ENCODE data around the gene OSTM1. TPM values are rescaled to one million over a fixed set of nuclear protein-coding genes. Genes with fewer than 3 reads are reported as not detected.

The OSTM1 gene, protein sequence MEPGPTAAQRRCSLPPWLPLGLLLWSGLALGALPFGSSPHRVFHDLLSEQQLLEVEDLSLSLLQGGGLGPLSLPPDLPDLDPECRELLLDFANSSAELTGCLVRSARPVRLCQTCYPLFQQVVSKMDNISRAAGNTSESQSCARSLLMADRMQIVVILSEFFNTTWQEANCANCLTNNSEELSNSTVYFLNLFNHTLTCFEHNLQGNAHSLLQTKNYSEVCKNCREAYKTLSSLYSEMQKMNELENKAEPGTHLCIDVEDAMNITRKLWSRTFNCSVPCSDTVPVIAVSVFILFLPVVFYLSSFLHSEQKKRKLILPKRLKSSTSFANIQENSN
- 42.5 and 53.4 TPM in 2 replicates for total RNA-seq (2014; rRNA removed; shearing (Covaris generic))
- polyA plus RNA-seq (2015; cell fraction: cytosol; rRNA removed) = 32.6 and 44.4 TPM in 2 replicates
- polyA plus RNA-seq (2015; cell fraction: nucleus; rRNA removed) = 27.8 and 28.2 TPM in 2 replicates

DNA sequence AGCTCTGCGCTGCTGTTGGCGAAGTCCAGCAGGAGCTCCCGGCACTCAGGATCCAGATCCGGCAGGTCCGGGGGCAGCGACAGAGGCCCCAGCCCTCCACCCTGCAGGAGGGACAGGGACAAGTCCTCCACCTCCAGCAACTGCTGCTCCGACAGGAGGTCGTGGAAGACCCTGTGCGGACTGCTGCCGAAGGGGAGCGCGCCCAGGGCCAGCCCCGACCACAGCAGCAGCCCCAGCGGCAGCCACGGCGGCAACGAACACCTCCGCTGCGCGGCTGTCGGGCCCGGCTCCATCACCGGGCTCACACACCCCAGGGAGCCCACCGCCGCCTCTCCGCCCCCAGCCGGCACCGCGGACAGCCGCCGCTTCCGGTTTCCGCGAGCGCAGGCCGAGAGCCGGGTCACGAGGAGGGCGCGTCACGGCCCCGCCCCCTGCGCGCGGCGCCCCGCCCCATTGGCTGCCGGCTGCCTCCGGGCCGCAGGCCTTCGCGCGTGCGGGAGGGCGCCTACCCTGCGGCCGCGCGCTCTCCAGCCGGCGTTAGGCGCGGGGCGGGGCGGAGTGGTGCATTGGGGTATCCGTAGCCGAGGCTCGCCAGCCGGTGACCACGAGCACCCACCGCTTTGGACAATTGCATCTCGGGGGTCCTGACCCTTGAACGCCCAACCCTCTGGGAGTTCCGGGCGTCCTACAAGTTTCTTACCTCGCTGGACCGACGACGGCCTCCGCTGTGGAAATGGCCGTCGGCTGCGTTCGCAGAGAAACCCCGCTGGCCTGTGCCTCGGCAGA is at the start of gene OSTM1:
Gene OSTM1, minus strand, starts transcription at position 383 of the 786 bp plus-strand sequence. Its CDS starts 90 bp downstream, at position 293.
- DNase-seq (ENCODE audit: low read depth) = peak; percentile 81

DNA sequence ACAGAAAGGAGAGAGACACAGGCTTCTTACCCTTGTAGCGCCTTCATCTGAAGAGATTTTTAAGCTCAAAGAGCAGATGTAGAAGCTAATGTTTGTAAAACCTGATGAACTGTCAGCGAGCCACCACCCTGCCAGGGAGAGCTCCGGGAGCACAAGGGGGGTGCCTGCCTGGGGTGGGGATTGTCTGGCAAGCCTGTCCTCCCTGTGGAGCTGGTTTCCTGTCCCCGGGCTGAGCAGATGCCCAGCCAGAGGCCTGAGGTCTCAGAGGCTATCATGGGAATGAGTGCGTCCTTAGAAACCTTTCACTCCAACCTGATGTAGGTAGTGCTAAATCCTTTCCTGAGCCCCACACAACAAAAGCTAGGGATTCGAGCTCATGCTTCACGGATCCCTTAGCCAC is 49.4 kb upstream of the OSTM1 start:
- no peak for DNase-seq (ENCODE audit: low read depth)

DNA sequence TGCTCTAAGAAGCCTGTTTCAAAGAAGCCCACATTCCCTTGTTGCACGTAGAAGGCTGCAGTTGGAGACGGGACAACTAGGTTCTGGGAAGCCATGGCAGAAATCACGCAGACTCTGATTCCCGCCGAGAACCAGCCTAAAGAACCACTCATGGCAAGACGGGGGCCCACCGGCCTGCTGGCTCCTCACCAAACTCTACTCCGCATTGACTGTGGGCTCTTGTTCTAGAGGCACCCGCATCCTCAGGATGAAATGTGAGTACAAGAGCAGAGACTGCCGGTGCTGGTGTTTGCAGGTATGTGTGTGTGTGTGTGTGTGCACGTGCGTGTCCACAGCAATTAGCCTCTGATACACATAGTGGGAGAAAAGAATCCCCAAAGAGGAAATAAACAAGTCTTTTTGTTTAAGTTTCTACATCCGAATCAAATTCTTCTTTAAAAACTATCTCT is 49.0 kb upstream of the OSTM1 start:
- DNase-seq (ENCODE audit: low read depth) = no peak

DNA sequence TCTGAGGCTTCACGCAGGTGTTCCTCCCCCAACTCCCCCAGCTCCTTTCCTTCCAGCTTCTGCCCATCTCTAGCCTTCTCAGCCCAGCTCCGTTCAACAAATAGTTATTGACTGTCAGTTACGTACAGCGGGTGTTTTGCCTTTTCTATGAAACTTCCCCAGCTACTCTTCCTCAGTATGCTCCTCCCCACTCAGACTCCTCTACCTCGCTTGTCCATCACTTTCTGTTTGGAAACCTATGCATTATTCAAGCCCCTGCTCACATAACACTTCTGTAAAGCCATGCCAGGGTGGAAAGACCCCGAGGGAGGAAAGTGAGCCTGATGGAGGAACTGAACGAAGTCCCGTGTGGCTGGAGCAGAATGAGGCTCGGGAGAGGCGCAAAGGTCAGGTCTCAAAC is 47.1 kb upstream of the OSTM1 start:
- DNase-seq (ENCODE audit: low read depth) = no peak

DNA sequence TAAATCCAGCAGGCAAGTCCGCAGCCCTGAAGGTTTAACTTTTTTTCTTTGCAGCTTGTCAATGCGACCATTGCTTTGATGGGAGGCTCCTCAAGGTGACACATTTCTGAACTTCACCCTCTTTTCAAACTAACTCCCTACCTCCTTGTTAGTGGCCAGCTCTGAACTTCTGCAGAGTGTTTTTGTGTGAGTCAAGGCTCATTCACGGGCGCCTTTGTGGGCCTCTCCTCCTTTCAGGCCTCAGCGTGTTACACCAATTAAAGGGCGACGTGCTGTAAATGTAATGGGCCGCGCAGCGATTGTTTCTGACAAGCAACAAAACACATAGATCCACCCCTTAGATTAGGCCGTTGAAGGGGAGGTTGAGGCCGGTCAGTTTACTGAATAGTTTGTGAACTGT is 45.8 kb upstream of the OSTM1 start:
- no peak for DNase-seq (ENCODE audit: low read depth)

DNA sequence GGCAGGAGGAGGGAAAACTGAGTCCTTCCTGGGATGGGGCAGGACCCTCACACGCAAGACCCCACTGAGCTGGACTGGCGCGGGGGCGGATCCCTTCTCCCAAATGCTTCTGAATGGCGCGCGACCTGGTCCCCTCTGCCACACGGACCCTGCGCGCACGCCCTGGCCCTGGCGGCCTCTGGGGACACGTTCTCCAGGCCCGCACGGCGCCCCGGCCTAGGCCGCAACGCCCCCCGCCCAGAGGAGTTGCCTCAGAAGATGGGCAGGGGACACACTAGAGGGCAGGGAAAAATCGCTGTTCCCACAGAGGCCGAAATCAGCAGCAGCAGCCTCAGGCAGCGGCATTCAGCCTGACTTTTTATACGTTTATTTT is 45.2 kb upstream of the OSTM1 start:
- no peak for DNase-seq (ENCODE audit: low read depth)

DNA sequence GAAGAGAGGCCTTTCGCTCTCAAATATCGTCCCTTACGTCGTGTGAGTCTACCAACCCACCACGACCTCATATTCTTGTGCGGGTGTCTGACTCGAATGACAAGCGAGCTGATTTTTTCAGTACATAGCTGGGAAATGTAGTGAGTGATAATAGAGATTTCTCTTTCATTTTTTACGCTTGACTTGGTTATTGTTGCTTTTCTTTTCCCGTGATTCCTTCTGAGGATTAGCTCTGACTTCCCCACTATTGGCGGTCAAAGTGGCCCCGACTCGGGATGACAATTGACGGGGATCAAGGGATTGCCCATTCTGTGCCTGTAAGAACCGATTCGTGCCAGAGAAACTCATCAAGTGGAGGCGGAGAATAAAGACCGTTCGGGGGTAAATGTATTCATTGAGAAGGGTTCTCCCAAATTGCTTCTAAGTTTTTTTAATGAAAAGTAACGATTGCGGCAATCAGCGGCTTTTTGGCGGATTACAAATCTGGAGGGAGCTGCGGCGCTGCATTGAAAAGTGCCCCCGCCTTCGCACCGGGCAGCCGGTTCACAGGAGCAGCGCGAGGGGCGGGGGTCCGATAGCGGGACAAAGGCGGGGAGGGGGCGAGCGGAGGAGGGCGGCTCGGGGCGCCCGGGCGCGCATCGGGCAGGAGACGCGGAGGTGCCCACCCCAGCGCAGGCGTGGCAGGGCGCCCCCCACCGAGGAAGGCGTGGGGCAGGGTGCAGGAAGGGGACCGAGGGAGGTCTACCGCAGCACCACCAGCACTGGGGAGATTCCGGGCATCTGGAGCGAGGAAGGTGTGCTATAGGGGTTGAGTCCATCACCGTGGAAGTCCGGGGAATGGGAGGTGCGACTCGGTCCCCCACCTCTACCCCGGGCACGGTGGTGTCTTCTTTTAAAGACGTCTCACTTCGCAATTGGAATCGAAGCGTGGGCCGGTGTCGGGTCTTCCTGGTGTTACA is 44.5 kb upstream of the OSTM1 start:
- DNase-seq (ENCODE audit: low read depth) = no peak

DNA sequence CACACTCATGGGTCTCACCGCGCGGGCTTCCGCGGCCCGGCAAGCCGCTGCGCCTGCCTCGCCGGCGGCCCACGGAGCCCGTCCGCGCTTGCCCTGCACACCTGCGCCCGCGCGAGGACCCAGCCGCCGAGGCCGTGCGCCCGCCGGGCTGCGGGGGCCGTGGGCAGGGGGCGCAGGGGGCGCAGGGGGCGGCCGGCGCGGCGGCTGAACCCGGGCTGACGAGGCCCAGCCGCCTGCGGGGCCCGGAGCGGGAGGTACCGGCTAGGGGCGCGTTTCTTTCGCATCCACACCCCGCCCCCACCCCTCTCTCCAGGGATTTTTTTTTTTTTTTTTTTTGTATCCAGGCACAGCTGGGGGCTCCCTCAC is 43.8 kb upstream of the OSTM1 start:
- DNase-seq (ENCODE audit: low read depth) = no peak

DNA sequence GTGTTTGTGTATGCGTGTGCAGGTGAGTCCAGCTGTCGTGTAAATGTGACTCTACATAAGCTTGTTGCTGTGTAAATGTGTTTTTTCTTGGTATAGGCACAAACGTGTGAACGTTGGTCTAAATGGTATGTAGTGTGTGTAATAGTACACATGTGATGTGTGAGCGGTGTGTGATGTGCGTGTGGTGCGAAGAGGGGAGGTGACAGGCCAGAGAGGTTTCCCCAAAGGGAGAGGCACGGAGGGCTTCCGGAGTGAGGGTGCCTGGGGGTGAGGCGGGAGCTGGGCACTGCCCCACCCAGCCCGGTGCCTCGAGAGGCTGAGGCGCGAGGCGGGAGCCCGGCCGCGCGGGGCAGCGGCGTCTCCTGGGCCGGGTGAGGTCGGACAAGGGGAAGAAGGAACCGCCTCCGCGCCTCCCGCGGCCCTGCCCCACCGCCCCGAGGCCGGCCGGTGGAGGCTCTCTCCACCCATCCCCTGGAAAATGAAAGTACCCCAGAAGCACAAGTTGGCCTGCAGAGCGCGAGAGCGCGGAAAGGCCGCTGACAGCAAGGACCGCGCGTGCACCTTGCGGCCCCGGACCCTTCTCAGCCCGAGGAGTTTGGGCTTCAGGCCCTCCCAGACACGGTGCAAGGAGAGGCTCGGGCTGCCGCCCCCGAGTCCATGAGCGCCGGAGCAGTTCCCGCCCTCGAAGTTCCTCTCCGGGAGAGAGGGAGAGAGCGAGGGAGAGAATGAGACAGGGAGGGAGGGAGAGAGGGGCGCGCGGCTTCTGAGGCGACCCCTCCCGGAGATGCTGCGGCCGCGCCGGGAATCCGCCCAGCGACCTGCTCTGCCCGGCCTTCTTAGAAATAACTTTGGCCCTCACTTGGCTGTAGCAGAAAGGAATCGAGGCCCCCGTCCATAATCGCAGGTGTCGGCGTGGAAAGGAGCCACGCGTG is 43.2 kb upstream of the OSTM1 start:
- DNase-seq (ENCODE audit: low read depth) = peak; percentile 45

DNA sequence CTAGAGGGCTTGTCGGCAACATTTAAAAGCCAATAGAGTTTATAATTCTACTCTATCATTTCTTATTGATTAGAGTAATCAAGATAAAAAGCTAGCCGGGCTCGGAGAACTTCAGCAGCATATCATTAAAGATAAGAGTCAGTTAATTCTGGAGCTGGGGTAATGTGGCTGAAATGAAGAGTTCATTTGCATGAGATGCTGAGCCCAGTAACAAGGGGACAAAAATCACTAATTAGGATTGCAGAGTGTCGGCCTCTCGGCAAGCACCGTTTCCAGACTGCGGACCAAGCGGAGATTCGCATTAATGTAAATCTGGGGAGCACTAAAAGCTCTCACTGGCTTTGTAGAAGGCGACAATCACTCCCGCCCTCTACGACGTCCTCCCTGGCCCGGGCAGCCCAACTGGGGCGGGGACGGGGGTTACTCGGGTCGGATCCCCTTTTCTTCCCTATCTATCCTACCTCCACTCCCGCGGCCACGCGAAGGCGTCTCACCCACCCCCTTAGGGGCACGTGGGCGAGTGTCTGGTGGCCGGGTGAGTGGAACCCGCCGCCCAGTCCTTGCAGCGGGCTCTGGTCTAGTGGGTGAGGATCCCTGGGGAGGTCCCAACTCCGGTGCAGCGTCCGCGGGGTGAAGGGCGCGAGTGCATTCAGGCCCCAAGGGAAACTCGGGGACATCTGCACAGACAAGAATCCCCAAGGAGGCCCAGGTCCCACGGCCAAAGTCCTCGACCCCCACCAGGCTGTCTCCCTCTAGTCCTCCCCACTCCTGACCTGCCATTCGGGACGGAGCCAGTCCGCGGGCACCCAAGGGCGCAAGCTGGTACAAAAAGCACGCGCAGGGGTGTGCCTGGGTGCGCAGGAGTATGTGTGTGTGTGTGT is 42.2 kb upstream of the OSTM1 start:
- DNase-seq (ENCODE audit: low read depth) = no peak

DNA sequence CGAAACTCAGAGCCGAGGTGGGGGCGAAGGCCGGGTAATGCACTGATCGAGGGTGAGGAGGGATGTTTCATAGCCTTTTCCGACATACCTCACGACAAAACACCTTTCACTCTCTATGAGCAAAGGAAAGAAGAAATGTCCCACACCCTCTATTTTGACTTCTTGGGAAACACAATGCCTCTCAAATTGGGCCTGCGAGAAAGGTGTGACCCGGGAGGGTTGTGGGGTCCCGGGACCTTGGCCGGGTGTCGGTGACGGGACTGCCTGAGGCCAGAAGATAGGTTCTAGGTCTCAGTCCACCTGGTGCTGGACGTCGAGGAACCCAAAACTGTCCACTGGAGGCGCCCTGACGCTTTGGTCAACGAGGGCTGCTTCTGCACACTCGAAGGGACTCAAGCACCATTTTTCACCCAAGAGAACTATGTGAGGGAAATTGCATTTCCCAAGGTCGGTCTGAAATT is 41.1 kb upstream of the OSTM1 start:
- no peak for DNase-seq (ENCODE audit: low read depth)

DNA sequence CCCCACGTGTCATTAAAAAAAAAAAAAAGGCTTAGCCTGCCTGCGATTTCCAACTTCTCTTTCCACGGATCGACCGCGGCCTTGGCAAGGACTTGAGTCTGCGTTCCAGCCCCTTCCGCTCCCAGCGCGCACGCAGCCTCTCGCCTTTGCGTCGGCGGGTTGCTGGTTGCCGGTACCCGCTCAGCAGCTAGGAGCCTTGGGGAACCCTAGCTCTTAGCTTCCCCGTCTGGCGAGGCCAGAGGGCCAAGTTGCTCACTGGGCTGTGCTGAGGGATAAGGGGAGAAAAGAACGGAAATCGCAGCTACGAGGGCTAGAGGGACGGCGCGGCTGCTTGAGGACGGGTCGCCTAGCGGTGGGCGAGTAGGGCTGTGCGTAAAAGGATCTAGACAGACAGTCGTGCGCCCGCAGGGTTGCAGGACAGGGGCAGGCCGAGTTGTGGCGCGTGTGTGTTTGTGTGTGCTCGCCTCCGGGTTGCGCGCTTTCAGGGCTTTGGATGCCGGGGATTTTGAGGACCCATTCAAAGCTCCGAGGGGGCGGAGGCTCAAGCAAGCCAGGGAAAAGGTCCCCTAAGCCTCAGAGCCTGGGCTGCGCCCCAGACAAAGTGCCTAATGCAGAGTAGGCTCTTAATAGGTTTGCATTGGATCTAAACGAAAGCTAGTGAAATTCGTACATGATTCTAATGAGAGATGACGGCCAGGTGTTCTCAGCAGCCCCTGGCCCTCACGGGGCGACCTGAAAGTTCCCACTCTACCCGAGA is 40.5 kb upstream of the OSTM1 start:
- no peak for DNase-seq (ENCODE audit: low read depth)

DNA sequence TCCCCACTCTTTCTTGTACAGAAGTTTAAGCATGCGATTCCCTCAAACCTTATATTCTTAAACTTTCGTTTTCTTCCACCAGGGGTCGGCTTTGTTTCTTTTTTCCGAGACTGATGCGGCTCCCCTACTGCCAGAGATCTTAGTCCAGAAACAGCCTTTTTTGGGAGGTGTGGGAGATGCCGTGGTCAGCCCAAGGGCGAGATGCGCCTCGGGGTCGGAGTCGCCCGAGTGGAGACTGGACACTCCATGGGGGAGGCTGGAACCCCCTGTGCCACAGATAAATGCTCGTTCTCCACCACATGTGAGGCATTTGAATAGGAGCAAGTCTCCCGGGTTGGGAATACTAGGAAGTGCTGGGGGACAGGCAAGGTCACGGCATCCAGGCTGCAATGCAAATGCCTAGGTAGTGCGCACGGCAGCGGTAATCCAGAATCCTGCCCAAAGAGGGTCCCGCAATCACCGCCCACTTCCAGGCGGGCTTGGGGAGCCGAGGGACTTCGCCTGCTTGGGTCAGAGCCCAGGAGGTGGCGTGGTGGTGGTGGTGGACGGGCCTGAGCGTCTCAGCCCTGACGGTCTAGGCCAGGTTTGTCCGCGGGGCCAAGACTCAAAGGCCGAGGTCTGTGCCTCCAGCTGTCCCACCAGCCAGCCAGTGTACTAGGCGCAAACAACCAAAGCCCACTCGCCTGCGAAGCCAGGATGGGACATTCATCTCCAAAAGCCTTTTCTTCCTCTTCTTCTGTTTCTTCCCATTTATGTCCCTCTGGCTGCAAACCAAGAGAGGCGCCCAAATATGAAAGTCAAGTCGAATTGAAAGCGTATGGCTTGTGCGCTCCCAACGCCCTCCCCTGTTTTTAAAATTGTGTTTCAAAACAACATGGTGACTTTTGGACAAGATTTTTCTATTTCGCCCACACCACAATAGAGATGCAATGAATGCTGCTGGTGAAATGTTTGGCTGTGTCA is 39.3 kb upstream of the OSTM1 start:
- peak; percentile 61 for DNase-seq (ENCODE audit: low read depth)

DNA sequence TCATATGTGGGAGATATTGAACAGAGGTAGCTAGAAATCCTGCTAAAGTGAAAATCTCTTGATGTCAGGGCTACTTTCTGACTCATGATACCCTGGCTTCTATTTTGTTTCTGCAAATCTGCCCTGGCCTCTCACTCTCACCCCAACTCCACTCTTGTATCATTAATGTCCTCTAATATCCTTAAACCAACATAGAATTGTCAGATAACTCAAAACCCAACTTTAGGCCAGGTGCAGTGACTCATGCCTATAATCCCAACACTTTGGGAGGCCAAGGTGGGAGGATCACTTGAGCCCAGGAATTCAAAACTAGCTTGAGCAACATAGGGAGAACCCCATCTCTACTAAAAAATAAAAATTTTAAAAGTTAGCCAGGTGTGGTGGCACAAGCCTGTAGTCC is 33.8 kb upstream of the OSTM1 start:
- DNase-seq (ENCODE audit: low read depth) = no peak

DNA sequence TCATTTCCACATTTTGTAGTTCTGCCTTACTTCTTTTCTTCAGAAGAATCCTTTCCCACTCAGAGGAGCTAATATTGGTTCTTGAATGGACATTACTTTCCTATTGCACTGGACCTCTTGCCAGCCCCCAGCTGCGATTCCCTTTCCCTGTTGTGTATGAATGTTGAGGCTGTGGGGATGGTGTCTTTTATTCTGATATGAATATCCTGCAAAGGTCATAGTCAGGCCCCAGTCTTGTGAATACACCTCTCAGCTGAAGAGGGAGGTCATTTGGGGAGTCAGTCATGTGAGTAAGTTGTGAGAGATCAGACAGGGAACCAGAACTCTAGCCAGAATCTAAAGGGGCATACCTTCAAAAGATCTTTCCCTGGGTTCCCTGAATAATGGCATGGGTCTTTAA is 32.6 kb upstream of the OSTM1 start:
- no peak for DNase-seq (ENCODE audit: low read depth)

DNA sequence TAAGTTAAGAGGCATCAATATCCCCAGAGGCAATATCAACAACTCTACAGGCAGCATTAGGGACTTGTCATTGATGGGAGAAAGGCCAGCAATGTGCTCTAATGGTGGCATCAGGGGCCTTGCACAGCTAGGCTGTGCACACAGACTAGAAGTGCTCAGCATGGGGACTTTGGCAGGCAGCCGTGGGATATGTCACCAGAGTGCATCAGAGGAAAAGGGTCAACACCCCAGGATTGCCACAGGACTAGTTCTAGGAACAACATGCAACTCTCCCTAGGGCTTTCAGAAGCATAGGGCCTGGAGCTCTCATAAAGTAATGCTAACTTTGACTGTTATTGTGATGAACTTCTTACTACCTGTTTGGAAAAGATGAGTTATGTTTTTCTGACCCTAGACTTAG is 32.2 kb upstream of the OSTM1 start:
- no peak for DNase-seq (ENCODE audit: low read depth)

DNA sequence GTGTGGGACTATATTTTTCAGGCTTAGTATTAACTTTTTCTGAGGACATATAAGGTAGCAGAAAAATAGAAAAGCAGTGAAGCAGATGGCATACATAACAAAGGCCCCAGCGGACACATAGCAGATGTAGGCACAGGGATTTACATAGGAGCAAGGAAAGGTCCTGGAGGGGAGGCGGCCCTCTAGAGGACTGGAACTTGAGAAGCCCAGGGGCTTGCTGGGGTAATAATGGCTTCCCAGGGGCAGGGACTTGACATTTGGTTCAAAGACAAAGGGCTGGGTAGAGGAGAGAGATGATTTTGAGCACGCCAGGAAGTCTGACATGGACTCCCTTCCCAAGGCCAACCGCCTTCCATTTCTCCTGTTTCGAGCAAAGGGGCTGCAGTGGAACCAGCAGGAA is 31.7 kb upstream of the OSTM1 start:
- no peak for DNase-seq (ENCODE audit: low read depth)
